Brain microvascular endothelial cell (primary cell): Measurements from ENCODE around the gene GALNT18.

Experiments used
- DNase-seq: peaks from one replicate; pipeline ENCODE4 v3.0.0-alpha.2; 2020
- H3K27ac ChIP-seq: fragments of 250-450 bp; sonication (Bioruptor Pico); 2 replicates; pipeline ENCODE4 v1.5.1; 2020; ENCODE audit warnings: mild to moderate bottlenecking, moderate library complexity
- H3K27me3 ChIP-seq: fragments of 250-450 bp; sonication (Bioruptor Pico); replicated peaks from 2 replicates; pipeline ENCODE4 v1.5.1; 2020; ENCODE audit warnings: mild to moderate bottlenecking
- H3K36me3 ChIP-seq: fragments of 250-450 bp; sonication (Bioruptor Pico); replicated peaks from 2 replicates; pipeline ENCODE4 v1.5.1; 2020; ENCODE audit warnings: mild to moderate bottlenecking
- H3K4me3 ChIP-seq: 2 replicates; pipeline ENCODE4 v1.5.1; 2011; ENCODE audit warnings: low read depth, mild to moderate bottlenecking, control low read depth, low read length, moderate library complexity
- in situ Hi-C: cut with HindIII; loops from 2 replicates; pipeline ENCODE4 v1.10.0; 2017; ENCODE audit warnings: low sequenced_read_pairs, low pct_ligation_motif_present
- TF ChIP-seq, protein P1 (sequence below): IDR thresholded peaks from 2 replicates; pipeline ENCODE4 v1.5.1; 2011; ENCODE audit warnings: low read depth, mild to moderate bottlenecking, moderate library complexity, low read length, control low read depth, inconsistent platforms; ENCODE audit errors: missing control alignments

GALNT18 gene

DNA sequence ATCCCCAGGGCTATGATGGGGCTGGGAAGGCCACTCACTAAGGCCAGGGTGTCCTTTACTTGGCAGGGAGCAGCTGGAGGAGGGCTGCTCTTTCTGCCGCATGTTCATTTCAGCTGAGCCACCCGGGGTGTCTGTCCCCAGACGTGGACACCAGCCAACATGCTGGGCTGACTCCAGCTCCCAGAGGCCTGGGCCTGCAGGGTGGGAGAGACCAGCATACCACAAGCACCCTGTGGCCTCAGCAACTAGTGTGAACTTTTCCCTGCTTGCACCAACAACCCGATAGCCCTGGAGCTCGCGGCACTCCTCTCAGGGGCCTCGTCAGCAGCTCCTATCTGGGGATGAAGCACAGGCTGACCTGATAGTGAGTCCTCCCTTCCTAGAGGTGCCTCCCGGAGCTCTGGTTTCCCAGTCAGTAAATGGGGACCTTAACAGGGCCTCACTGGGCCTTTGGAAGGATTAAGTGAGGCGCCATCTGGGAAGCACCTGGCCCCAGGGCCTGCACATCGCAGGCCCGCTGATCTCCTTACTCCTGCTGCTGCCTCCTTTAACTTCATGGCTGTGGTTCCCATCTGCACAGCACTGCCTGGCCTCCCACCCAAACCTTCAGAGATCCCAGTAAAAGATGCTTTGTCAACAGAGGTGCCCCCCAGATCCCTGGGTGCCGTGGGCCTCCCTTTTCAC is 83.4 kb downstream of the GALNT18 start:
- in situ Hi-C loops: no loop called here
- DNase-seq: no peak
- Histone ChIP-seq H3K4me3 (no peak overlapping the region), H3K27me3 (peaks cover 2% of the 10 kb centered on the region), H3K27ac (no peak overlapping the region), H3K36me3 (no peaks in the 10 kb centered on the region)
- TF ChIP-seq, protein P1, sequence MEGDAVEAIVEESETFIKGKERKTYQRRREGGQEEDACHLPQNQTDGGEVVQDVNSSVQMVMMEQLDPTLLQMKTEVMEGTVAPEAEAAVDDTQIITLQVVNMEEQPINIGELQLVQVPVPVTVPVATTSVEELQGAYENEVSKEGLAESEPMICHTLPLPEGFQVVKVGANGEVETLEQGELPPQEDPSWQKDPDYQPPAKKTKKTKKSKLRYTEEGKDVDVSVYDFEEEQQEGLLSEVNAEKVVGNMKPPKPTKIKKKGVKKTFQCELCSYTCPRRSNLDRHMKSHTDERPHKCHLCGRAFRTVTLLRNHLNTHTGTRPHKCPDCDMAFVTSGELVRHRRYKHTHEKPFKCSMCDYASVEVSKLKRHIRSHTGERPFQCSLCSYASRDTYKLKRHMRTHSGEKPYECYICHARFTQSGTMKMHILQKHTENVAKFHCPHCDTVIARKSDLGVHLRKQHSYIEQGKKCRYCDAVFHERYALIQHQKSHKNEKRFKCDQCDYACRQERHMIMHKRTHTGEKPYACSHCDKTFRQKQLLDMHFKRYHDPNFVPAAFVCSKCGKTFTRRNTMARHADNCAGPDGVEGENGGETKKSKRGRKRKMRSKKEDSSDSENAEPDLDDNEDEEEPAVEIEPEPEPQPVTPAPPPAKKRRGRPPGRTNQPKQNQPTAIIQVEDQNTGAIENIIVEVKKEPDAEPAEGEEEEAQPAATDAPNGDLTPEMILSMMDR: no peak

DNA sequence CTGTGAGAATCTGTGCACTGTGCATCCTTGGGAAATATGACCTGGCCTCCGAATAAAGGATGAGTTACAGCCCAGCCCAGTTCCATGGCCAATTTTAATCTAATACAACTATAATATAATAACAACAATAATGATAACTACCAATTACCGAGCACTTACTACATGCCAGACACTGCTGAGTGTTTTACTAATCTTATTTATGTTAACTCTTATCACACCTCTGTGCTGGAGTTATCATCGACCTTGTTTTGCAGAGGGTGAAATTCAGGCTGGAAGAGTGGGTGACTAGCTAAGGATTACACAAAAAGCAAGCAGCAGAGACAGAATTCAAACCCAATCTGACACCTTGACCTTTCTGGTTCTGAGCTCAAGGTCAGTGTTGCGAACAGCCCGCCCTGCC is 83.9 kb downstream of the GALNT18 start:
- no peak overlapping the region for H3K4me3 ChIP-seq
- H3K36me3 ChIP-seq: no peaks in the 10 kb centered on the region
- peaks cover 2% of the 10 kb centered on the region for H3K27me3 ChIP-seq
- DNase-seq: no peak
- H3K27ac ChIP-seq: no peak overlapping the region
- TF ChIP-seq, protein P1: no peak
- in situ Hi-C loops: no loop called here

DNA sequence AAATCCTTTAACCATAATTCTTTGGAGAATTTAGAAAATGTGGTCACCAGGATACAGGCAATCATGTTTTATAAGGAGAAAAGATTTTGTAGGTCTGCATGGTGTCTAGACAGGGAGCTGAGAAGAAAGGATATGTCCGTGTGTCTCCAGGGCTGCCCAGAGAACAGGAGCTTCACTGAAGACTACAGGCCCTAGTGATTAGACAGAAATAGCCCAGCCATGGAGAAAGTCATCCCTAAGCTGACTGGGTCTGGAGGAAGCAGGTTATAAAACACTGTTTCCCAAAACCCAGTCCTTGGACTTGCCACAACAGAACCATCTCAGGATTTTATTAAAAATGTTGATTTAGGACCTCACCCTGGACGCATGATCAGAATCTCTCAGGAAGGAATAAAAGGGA is 84.4 kb downstream of the GALNT18 start:
- Histone ChIP-seq H3K27ac (no peak overlapping the region), H3K4me3 (no peak overlapping the region), H3K36me3 (no peaks in the 10 kb centered on the region), H3K27me3 (peaks cover 2% of the 10 kb centered on the region)
- no peak for DNase-seq
- in situ Hi-C loops: no loop called here
- TF ChIP-seq, protein P1: no peak

DNA sequence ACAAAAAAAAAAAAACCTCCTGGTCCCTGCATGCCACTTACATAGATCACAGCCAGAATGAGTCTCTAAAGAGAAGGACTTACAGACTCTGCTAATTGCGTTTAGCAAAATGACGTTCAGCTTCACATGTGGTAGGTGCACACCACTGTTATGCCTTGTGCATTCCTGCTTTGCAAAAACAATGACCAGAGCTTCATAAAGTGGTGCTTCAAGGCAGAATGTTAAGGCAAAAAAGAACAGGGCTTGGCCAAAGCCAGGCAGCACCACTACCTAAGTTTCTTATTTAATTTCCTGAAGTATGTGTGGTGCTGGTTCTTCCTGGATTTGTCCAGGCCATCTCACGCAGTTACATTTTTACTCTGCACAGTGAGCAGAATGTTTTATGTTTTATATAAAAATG is 85.2 kb downstream of the GALNT18 start:
- DNase-seq: no peak
- Histone ChIP-seq H3K36me3 (no peaks in the 10 kb centered on the region), H3K4me3 (no peak overlapping the region), H3K27me3 (peaks cover 2% of the 10 kb centered on the region), H3K27ac (no peak overlapping the region)
- TF ChIP-seq, protein P1: no peak
- in situ Hi-C loops: no loop called here

DNA sequence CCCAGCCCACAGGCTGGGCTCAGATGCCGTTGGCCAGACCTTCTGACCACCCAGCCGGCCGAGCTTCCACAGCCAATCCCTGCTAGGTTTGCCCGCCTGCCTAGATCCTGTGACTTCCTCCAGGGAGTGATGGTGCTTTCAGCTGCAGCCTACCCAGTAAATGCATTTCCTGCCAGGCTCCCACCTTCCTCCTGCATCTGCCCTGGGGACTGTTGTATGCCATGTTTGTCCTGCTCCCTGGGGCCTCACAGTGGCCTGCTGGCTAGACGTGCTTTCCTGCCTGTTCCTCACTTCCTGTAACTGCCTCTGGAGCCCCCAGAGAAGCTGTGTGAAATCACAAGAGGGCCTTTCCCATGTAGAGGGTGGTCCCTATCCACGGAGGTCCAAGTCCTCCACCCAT is 86.2 kb downstream of the GALNT18 start:
- Histone ChIP-seq H3K27me3 (peaks cover 2% of the 10 kb centered on the region), H3K36me3 (no peaks in the 10 kb centered on the region), H3K27ac (no peak overlapping the region), H3K4me3 (no peak overlapping the region)
- no peak for DNase-seq
- TF ChIP-seq, protein P1: no peak
- in situ Hi-C loops: no loop called here

DNA sequence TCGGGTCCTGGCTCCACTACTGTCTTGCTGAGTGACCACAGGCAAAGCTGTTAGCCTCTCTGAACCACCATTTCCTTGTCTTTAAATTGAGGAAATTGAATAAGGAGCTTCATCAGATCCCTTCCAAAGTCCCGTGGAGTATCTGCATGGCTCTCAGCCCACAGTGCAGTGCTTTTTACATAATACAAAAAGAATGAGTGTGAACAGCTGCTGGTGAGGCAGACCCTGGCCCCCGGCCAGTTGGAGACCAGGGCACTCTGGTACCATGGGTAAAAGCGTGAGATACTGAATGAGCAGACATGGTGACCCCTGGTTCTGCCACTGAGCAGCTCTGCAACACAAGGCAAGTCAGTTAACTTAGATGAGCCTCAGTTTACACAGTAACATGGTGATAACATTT is 86.8 kb downstream of the GALNT18 start:
- Histone ChIP-seq H3K36me3 (no peaks in the 10 kb centered on the region), H3K4me3 (no peak overlapping the region), H3K27me3 (peaks cover 2% of the 10 kb centered on the region), H3K27ac (no peak overlapping the region)
- in situ Hi-C loops: no loop called here
- DNase-seq: no peak
- TF ChIP-seq, protein P1: no peak
